DMS153 treated with DMSO at 0.1 percent for 48 hours (cell line): Measurements from ENCODE around the gene SENP5.
A peak's percentile ranks its signal among the peaks of the same experiment; 100 is the strongest.

Source experiments
- DNase-seq: peaks from one replicate; lab custom pipeline; 2025; ENCODE audit not compliant: unreplicated experiment; lab: John Stamatoyannopoulos, UW

Gene SENP5

DNA sequence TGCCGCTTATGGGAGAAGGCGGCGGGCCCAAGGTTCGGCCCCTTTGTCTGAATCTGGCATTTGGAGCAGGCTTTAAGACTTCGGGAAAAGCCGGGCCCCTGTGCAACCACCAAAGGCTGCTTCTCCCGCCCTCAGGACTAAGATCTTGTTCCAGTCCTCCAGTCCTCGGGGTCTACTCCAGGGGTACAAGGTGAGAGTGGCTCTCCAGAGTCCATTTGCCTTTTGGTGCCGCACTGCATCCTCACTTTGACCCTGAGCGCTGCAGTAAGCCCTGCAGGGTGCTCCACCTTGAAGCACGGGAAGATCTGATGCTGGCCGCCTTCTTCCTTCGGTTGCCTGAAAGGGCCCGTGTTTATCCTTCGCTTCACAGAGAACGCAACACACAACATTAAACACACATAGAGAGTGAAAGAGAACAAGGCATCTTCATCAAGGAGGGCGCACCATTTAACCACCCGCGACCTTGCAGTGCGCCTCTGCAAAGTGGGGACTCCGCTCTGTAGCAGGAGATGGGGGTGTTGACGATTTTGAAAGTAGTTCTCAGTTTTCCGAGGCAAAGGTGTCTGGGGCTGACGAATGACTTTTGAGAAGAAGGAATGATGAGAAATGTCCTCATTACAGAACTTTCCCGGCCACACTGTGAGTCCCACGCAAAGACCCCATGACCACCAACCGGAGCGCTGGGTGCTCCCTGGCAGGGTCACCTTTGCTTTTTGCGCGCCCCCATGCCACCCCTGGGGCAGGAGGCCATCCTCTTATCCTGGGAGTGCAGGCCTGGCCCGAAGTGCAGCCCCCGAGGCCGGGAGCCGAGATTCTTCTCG lies 99.9 kb downstream of the SENP5 start:
- no peak for DNase-seq

DNA sequence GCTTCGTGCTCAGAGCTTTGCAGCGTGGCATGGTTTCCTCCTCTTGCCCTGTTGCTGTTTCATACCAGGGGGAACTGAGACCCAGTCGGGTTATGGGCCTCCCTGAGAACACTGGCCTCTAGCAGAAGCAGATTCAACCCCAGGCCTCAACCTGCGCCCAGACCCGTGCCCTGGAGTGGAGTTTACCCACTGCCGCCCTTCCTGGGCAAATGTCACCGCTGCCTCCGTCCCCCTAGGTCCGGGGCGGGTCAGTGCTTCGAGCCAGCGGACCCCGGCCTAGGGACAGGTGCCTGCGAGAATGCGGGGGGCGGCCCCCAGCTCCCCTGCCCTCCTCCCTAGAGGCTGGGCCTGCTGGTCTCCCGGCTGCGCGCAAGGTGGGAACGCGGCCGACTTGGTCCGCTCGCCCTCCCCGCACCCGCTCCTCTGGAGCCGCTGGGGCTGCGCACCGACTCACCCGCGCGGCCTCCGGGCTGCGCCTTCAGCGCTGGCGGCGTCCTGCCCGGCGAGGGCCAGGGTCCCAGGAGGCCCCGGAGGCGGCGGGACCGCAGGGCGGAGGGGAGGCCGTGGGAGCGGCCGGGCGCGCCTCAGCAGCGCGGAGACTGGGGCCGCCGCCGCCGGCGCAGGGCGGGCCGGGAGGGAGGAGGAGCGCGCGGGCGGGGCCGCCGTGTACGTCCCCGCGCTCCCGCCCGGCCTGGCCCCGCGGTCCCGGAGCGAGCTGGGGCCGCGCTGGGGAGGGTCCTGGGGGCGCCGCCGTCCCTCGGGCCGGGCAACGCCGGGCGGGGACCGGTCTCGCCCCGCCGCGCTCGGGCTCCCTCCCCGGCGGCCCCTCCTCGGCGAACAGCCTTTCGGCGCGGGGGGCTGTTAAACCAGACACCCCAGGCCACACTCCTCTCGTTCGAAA lies 100.8 kb downstream of the SENP5 start, which contains the start of gene PIGZ:
PIGZ (minus strand) TSS at position 601 of the 901 bp plus-strand sequence. CDS start 16,802 bp downstream, outside the sequence.
- DNase-seq: no peak

DNA sequence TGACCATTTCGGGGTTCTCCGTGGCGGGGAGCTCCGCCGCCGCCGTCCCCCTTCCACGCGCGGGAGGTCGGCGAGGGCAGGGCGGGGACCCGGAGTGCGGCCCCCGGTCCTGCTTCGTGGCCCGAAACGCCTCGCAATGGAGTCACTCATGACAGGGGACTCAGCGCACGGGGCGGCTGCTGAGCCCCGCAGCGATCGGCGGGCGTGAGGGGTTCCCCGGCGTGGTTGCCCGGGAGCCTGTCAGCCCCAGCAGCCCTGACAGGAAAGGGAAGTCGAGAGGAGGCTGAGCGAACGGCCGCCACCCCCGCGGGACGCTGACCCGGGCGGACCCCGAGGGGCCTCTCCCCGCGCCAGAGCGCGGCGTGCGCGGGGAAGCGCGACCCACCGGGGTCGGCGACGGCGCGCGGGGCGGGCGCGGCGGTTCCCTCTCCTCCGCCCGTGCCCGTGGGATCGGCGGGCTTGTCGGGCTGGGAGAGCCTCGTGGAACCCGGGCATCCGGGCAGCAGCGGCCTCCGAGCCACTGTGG lies 101.5 kb downstream of the SENP5 start:
- no peak for DNase-seq

DNA sequence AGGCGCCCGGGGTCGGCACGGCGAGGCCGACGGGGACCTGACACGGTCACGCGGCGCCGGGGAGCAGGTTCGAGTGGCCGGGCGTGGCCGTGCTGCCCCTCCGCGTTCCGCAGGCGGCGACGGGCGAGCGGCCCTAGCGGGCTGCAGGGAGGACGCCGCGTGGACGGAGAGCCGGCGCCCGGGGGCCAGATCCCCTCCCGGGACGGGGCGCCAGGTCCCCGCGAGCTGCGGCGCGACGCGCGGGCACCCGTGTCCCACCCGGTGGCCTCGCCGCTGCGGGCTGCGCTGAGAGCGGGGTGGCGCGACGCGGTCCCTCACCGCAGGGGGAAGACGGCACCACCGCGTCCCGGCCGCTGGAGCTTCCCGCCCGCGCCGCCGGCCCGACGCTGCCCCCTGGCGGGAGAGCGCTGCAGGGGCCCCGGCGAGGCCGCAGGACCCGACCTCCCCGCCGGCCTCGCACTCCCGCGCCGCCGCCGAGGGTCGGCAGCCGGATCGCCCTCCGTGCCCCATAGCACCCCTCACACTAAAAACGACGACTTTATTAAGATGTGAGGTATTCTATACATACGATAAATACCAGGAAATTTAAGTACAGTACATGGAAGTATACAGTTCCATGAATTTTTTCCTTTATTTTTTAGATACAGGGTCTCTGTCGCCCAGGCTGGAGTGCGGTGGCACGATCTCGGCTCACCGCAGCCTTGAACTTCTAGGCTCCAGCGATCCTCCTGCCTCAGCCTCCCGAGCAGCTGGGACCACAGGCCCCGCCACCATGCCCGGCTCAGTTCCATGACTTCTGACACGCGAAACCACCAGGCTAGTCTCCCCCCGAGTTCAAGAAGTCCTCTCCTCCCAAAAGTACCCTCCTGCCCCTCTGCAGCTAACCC lies 102.2 kb downstream of the SENP5 start:
- peak; percentile 59 for DNase-seq

DNA sequence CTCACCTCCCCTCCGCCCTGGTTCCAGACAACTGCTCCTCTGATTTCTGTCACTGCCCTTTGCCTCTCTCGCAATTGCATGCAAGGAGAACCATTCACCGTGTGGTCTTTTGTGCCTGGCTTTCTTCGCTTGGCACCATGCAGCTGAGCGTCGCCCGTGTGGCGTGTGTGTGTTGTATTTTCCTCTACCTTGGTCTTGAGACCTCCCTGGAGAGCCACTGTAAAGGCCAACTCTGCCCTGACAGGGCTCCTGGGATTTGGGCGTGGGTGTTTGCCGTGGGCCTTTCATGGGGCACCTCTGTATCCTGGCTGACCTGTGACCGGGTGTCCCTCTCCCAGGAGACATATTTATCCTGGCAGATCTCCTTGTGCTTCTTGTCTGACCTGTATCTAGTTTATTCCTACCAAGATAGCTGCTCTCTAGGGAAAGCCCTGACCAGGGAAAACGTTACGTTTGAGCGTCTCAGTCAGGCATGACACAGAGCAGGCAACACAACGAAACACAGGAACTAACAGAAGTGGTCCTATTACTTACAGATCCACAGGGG lies 102.9 kb downstream of the SENP5 start:
- no peak for DNase-seq

DNA sequence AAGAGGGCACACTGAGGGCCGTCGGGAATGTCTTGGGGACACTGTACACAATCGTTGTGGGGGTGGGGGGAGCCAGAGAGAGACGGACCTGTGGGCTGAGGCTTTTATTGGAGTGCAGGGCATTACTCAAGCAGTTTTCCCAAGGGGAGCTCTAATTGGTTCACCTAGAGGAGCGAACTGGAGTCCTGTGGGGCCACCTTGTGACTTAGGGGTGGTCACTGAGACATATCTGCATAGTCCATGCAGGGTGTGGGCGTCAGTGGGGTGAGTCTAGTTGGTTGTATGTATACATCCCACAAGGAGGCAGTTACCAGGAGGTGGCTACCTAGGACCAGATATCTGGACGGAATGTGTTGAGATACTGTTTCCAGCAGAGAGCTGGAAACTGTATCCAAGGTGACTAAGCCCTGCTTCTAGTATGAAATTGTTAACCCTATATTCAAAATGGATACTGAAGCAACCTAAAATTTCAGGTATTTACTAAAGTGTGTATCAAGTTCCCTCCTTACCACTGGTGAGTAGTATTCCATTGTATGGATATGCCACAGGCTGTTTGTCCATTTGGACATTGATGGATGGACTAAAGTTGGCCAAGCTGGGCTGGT lies 103.5 kb downstream of the SENP5 start:
- DNase-seq: no peak

DNA sequence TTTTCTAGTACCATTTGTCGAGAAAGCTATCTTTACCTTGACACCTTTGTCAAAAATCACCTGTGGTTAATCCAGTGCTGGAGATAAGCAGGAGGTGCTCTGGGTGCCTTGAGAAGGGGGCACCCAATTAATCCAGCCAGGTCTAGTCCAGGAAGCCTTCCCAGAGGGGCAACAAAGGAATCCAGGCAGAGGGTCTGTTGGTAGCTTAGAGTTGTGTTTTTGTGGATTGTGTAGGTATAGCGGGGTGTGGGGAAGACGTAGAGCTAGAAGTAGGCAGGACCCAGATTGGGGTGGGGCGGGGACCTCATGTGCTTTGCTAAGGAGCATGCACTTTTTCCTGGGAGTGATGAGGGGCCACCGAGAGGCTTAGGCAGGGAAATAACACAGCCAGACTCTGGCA lies 106.9 kb downstream of the SENP5 start:
- no peak for DNase-seq

DNA sequence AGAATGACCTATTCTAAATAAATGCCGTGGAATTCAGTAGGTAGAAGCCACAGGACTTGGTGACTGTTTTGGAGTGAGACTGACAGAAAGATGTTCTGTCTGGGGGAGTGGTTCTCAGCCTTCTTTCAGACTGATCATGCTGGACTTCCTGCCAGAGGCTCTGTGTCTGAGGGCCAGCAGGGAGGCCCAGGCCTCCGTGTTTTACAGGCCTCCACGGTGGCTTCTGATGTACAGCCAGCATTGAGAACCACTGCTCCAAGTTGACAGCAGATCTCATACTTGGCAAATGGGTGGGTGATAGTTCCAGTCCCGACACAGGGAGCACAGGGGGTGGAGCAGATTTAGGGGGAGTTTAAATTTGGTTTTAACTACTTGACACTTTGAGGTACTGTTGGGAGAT lies 107.6 kb downstream of the SENP5 start:
- DNase-seq: no peak

DNA sequence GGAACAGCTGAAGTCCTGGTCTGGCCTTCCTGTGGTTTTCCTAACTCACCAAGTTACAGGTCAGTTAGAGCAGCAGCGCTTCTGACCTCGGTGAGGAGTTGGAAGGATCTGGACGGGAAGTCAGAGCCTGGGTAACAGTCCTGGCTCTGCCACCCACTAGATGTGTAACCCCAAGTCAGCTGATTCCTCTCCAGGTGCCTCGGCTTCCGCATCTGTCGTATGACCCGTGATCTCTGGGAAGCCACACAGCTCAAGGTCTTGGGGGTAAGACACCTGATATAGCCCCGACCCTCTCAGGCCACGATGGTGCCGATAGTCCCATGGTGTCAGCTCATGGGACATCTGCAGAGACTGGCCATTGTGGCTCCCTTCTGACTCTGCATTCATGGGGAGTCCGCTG lies 109.2 kb downstream of the SENP5 start:
- DNase-seq: no peak

DNA sequence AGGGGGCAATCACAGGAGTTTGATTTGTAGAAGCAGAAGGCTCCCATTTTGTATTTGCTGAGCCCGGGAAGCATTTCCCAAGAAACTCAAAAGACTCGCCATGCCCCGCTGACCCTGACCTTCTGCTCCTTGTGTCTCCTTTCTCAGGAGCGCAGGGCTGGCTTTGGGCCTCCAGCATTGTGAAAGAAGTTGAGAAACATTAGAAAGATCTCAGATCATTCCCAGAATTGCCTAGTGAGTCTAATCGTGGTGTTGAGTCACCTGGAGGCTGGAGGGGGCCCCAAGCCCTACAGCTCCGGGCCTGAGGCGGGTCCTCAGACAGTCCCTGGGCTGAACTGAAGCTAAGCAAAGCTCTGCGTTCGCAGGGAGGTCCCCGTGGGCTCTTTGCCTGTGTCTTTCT lies 111.8 kb downstream of the SENP5 start:
- DNase-seq: no peak

DNA sequence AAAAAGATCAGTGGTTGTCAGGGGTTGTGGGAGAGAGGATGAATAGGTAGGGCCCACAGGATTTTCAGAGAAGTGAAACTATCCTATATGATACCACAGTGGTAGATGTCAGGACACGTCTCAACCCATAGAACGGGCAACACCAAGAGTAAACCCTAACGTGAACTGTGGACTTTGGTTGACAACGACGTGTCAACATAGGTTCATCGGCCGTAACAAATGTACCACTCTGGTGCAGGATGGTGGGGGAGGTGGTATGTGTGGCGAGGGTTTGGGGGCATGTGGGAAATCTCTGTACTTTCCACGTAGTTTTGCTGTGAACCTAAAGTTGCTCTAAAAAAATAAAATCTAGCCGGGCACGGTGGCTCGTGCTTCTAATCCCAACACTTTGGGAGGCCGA lies 113.9 kb downstream of the SENP5 start:
- no peak for DNase-seq

DNA sequence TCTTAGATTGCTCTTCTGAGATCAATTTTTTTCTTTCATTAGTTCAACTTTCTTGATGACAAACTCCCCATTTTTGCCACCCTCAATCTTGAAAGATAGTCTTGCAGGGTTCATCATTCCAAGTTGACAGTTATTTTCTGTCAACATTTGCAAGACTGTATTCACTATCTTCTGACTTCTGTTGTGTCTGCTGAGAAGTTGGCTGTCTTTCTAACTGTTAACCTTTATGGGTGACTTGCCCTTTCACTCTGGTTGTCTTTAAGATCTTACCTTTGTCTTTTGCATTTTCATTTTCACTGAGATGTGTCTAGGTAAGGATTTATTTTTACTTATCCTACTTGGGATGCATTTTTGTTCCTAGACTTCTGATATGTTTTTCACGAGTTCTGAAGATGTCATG lies 115.5 kb downstream of the SENP5 start:
- no peak for DNase-seq
